ENCODE data around the gene EVX2. TPM values are rescaled to one million over a fixed set of nuclear protein-coding genes. Genes with fewer than 3 reads are reported as not detected.

EVX2 gene
- total RNA-seq (not detected), total RNA-seq (0 to 0.18 (median 0) reads per million in 172 experiments)
- polyA plus RNA-seq (2013, experiment 1 of 2) = not detected
- polyA plus RNA-seq (2013, experiment 2 of 2) = not detected

GRCh38 chr2:176083796-176084261 lies at the start of gene EVX2:
EVX2 (minus strand) TSS chr2:176083962; CDS start chr2:176083776, 186 bp downstream.
- Mint-ChIP-seq H3K4me1 (ENCODE audit: low read depth) (peaks cover 41% of the 10 kb centered on the region), H3K27ac (peak within 1 kb of the TSS; percentile 81), H3K27me3 (peaks cover 89% of the 10 kb centered on the region), H3K9me3 (peaks cover 12% of the 10 kb centered on the region), H3K36me3 (ENCODE audit: low read depth) (peaks cover 57% of the 10 kb centered on the region), H3K4me3 (peak within 1 kb of the TSS; percentile 76)
- no peaks in the 10 kb centered on the region for H3K36me3 ChIP-seq (ENCODE audit: insufficient read depth, low read length)
- no peak for ATAC-seq (ENCODE audit: poor library complexity)
- TF ChIP-seq CTCF (IDR thresholded peaks at IDR 0.05) = no peak
- DNase-seq = peak in 1 of 14 experiments; percentile 29
- ChIA-PET POLR2A (interaction anchor here (0.7 to 2.0 kb wide), 2 partner anchors 11 to 1746 kb away, joined by 3 to 5 read pairs; no protein-coding TSS in a partner anchor), CTCF (no interaction called here)
- H3K4me3 ChIP-seq (ENCODE audit: low read length) = no peak within 1 kb of the TSS
- intact Hi-C loops (cut with DNase I, micrococcal nuclease) = loop anchor here (5.0 to 10.0 kb wide), 3 partner anchors 33 to 1749 kb away; partner anchors contain the start of genes HOXD10 (in 1 of the 2) and SP9 (in 1 of the 2)
- H3K27me3 ChIP-seq (ENCODE audit: control insufficient read depth in 1 of 2, insufficient read depth in 2 of 2, low read length in 2 of 2) = peaks cover 93 to 96% of the 10 kb centered on the region in 2 experiments
- peaks cover 59 to 92% of the 10 kb centered on the region in 2 experiments for H3K9me3 ChIP-seq (ENCODE audit: control insufficient read depth in 1 of 2, insufficient read depth in 1 of 2, low read length in 2 of 2)
- H3K4me1 ChIP-seq (ENCODE audit: insufficient read depth, low read length) = peaks cover 48% of the 10 kb centered on the region
- no peak within 1 kb of the TSS for H3K27ac ChIP-seq (ENCODE audit: low read depth in 1 of 2, low read length in 2 of 2)

- no peak overlapping the region for H3K4me3 Mint-ChIP-seq
- ChIA-PET POLR2A (interaction anchor here (1.0 to 1.3 kb wide), 2 partner anchors 11 to 16 kb away, joined by 3 read pairs; partner anchors contain the start of gene HOXD9), CTCF (interaction anchor here (0.7 to 1.7 kb wide), 3 partner anchors 475 to 1015 kb away, joined by 3 read pairs; no protein-coding TSS in a partner anchor)
- TF ChIP-seq CTCF (IDR thresholded peaks at IDR 0.05) = no peak
- Histone ChIP-seq H3K27me3 (ENCODE audit: control insufficient read depth in 1 of 2, insufficient read depth in 2 of 2, low read length in 2 of 2) (peaks cover 82 to 92% of the 10 kb centered on the region in 2 experiments), H3K4me3 (ENCODE audit: low read length) (no peak overlapping the region), H3K4me1 (ENCODE audit: insufficient read depth, low read length) (peaks cover 44% of the 10 kb centered on the region), H3K9me3 (ENCODE audit: control insufficient read depth in 1 of 2, insufficient read depth in 1 of 2, low read length in 2 of 2) (peaks cover 8 to 33% of the 10 kb centered on the region in 2 experiments), H3K27ac (ENCODE audit: low read depth in 1 of 2, low read length in 2 of 2) (no peak overlapping the region), H3K36me3 (ENCODE audit: insufficient read depth, low read length) (no peaks in the 10 kb centered on the region)
- intact Hi-C loops (cut with DNase I, micrococcal nuclease) = loop anchor here in 1 of 2 experiments (5.0 to 10.0 kb wide), 2 partner anchors 46 to 1281 kb away; no protein-coding TSS in a partner anchor
- peaks cover 88% of the 10 kb centered on the region for H3K27me3 Mint-ChIP-seq
- H3K4me1 Mint-ChIP-seq (ENCODE audit: low read depth) = peaks cover 51% of the 10 kb centered on the region
- no peak overlapping the region for H3K27ac Mint-ChIP-seq
- DNase-seq (no peak), ATAC-seq (ENCODE audit: poor library complexity) (no peak)
- H3K9me3 Mint-ChIP-seq = peaks cover 2% of the 10 kb centered on the region
- H3K36me3 Mint-ChIP-seq (ENCODE audit: low read depth) = no peaks in the 10 kb centered on the region
Observed at GRCh38 chr2:176133389-176133788, 49.6 kb upstream of the EVX2 start.

GRCh38 chr2:176132205-176133171 lies 48.7 kb upstream of the EVX2 start:
- peaks cover 51% of the 10 kb centered on the region for H3K4me1 Mint-ChIP-seq (ENCODE audit: low read depth)
- H3K9me3 Mint-ChIP-seq = no peaks in the 10 kb centered on the region
- TF ChIP-seq CTCF (IDR thresholded peaks at IDR 0.05) = no peak
- Histone ChIP-seq H3K9me3 (ENCODE audit: control insufficient read depth in 1 of 2, insufficient read depth in 1 of 2, low read length in 2 of 2) (peaks cover 0 to 32% of the 10 kb centered on the region in 2 experiments), H3K36me3 (ENCODE audit: insufficient read depth, low read length) (no peaks in the 10 kb centered on the region), H3K4me3 (ENCODE audit: low read length) (peak overlapping the region; percentile 36), H3K27me3 (ENCODE audit: control insufficient read depth in 1 of 2, insufficient read depth in 2 of 2, low read length in 2 of 2) (peaks cover 84 to 92% of the 10 kb centered on the region in 2 experiments), H3K4me1 (ENCODE audit: insufficient read depth, low read length) (peaks cover 49% of the 10 kb centered on the region), H3K27ac (ENCODE audit: low read depth in 1 of 2, low read length in 2 of 2) (no peak overlapping the region)
- ATAC-seq (ENCODE audit: poor library complexity) = peak; percentile 12
- POLR2A ChIA-PET = interaction anchor here (0.7 to 1.0 kb wide), 3 partner anchors 10 to 55 kb away, joined by 3 to 6 read pairs (median 3); partner anchors contain the start of gene HOXD9
- peak in 3 of 14 experiments; percentile 28 to 49 (median 40) for DNase-seq
- H3K4me3 Mint-ChIP-seq = peak overlapping the region; percentile 71
- H3K27me3 Mint-ChIP-seq = peaks cover 88% of the 10 kb centered on the region
- CTCF ChIA-PET = interaction anchor here (0.7 to 1.7 kb wide), 4 partner anchors 12 to 1016 kb away, joined by 3 to 5 read pairs (median 3); no protein-coding TSS in a partner anchor
- H3K27ac Mint-ChIP-seq = no peak overlapping the region
- intact Hi-C loops (cut with DNase I, micrococcal nuclease) = loop anchor here in 1 of 2 experiments (5.0 to 10.0 kb wide), 2 partner anchors 45 to 1282 kb away; no protein-coding TSS in a partner anchor
- H3K36me3 Mint-ChIP-seq (ENCODE audit: low read depth) = no peaks in the 10 kb centered on the region
